Measurements from ENCODE around the gene ARMC2.

ARMC2 gene

DNA sequence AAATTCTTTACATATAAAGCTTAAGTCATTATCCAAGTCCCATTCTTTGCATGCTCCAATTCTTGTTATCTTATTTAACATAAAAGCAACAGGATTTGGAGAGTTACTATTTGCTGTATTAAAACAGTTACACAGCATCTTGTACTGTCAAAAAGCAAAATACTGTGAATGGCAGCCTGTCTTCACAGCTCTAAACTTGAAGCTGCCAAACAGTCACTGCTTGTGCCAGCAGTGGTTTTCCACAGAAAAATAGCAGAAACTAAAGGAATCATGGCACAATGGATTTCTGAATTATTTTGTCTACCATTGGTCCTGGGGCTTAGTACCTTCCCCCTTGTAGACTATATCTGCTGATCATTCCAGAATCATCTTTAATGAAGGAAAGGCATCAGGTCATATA lies 138.9 kb downstream of the ARMC2 start:
- H3K36me3 Mint-ChIP-seq (ENCODE audit: low read depth), result peaks cover 35% of the 10 kb centered on the region
- H3K9me3 Mint-ChIP-seq, result peaks cover 7% of the 10 kb centered on the region
- no peak overlapping the region for H3K4me3 Mint-ChIP-seq
- H3K4me1 Mint-ChIP-seq, result no peaks in the 10 kb centered on the region
- no peak for DNase-seq
- TF ChIP-seq, protein P1, sequence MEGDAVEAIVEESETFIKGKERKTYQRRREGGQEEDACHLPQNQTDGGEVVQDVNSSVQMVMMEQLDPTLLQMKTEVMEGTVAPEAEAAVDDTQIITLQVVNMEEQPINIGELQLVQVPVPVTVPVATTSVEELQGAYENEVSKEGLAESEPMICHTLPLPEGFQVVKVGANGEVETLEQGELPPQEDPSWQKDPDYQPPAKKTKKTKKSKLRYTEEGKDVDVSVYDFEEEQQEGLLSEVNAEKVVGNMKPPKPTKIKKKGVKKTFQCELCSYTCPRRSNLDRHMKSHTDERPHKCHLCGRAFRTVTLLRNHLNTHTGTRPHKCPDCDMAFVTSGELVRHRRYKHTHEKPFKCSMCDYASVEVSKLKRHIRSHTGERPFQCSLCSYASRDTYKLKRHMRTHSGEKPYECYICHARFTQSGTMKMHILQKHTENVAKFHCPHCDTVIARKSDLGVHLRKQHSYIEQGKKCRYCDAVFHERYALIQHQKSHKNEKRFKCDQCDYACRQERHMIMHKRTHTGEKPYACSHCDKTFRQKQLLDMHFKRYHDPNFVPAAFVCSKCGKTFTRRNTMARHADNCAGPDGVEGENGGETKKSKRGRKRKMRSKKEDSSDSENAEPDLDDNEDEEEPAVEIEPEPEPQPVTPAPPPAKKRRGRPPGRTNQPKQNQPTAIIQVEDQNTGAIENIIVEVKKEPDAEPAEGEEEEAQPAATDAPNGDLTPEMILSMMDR (IDR thresholded peaks at IDR 0.05), result no peak
- H3K27me3 Mint-ChIP-seq (ENCODE audit: low read depth, poor library complexity), result no peaks in the 10 kb centered on the region
- H3K27ac Mint-ChIP-seq, result no peak overlapping the region

DNA sequence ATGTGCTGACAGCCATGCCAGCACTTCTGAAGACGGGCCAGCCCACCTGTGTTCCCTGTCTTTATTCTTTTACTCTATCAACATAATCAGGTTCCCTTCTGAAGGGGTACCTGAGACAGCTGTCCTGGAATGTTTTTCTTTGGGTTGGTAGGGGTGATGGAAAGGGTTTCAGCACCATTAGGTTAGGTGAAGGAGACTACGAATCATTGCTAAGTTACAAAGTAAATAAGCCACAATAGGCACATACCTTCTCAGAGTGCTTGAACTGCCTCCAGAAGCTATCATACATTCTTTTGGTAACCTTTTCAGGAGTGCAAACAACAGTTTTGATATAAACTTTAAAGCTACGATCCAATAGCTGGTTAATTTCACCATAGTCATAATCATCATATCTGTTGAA lies 140.1 kb downstream of the ARMC2 start:
- DNase-seq, result no peak
- H3K36me3 Mint-ChIP-seq (ENCODE audit: low read depth), result peaks cover 35% of the 10 kb centered on the region
- TF ChIP-seq, protein P1 (IDR thresholded peaks at IDR 0.05), result no peak

DNA sequence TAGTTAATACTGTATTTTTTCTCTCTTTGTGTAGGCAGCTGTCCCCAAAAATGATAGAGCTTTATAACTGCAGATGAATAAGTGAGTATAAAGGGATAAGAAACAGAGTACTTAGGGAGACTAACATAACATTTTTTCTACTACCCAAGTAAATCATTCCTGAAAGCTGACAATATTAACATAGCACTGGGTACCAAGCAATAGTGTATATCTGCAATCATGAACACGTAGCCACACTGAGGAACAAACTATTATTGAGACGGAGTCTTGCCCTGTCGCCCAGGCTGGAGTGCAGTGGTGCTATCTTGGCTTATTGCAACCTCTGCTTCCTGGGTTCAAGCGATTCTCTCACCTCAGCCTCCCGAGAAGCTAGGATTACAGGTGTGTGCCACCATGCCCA lies 140.5 kb downstream of the ARMC2 start:
- no peak overlapping the region for H3K4me3 Mint-ChIP-seq
- H3K9me3 Mint-ChIP-seq, result no peaks in the 10 kb centered on the region
- no peaks in the 10 kb centered on the region for H3K4me1 Mint-ChIP-seq
- DNase-seq, result no peak
- no peaks in the 10 kb centered on the region for H3K27me3 Mint-ChIP-seq (ENCODE audit: low read depth, poor library complexity)
- TF ChIP-seq, protein P1 (IDR thresholded peaks at IDR 0.05), result no peak
- H3K36me3 Mint-ChIP-seq (ENCODE audit: low read depth), result peaks cover 35% of the 10 kb centered on the region
- no peak overlapping the region for H3K27ac Mint-ChIP-seq

More for the DNA sequence above, 140.1 kb downstream of the ARMC2 start:
- Mint-ChIP-seq H3K27me3 (ENCODE audit: low read depth, poor library complexity) (no peaks in the 10 kb centered on the region), H3K4me3 (no peak overlapping the region), H3K4me1 (no peaks in the 10 kb centered on the region), H3K9me3 (peaks cover 1% of the 10 kb centered on the region), H3K27ac (no peak overlapping the region)

DNA sequence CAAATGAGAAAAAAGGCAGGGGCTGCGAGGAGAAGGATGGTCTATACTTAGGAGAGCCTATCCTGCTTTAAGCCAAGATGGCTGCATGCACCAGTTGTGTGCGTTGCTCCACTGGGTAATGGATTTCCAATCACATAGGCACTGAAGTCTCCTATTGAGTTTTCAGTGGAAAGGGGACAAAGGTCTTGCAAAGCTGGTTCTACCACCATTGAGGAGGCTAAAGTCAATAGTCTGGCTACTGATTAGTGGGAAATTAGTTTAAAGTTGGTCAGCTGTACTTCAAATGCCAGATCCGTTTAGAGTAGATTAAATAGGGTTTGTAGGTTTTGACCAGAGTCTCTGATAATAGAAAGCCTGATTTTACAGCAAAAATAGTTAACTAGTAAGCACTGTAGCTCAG lies 141.5 kb downstream of the ARMC2 start:
- peaks cover 34% of the 10 kb centered on the region for H3K36me3 Mint-ChIP-seq (ENCODE audit: low read depth)
- H3K4me1 Mint-ChIP-seq, result no peaks in the 10 kb centered on the region
- no peak overlapping the region for H3K27ac Mint-ChIP-seq

DNA sequence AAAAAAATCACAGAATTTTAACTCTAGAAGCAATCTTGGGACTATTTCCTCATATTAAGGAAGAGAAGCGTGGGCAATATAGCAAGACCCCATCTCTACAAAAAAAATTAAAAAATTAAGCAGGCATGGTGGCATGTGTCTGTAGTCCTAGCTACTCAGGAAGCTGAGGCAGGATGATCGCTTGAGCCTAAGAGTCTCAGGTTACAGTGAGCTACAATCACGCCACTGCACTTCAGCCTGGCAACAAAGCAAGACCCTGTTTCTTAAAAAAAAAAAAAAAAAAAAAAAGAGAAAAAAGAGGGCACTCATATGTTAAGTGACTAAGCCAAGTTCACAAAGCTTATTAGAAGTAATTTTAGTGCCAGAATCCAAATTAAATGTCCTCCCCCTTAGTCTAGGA lies 145.7 kb downstream of the ARMC2 start:
- Mint-ChIP-seq H3K27me3 (ENCODE audit: low read depth, poor library complexity) (no peaks in the 10 kb centered on the region), H3K4me1 (no peaks in the 10 kb centered on the region), H3K9me3 (no peaks in the 10 kb centered on the region), H3K4me3 (no peak overlapping the region), H3K27ac (no peak overlapping the region), H3K36me3 (ENCODE audit: low read depth) (peaks cover 25% of the 10 kb centered on the region)
- TF ChIP-seq, protein P1 (IDR thresholded peaks at IDR 0.05), result no peak
- no peak for DNase-seq

More for the DNA sequence above, 141.5 kb downstream of the ARMC2 start:
- H3K4me3 Mint-ChIP-seq, result no peak overlapping the region
- H3K27me3 Mint-ChIP-seq (ENCODE audit: low read depth, poor library complexity), result no peaks in the 10 kb centered on the region
- TF ChIP-seq, protein P1 (IDR thresholded peaks at IDR 0.05), result no peak
- H3K9me3 Mint-ChIP-seq, result no peaks in the 10 kb centered on the region
- no peak for DNase-seq

DNA sequence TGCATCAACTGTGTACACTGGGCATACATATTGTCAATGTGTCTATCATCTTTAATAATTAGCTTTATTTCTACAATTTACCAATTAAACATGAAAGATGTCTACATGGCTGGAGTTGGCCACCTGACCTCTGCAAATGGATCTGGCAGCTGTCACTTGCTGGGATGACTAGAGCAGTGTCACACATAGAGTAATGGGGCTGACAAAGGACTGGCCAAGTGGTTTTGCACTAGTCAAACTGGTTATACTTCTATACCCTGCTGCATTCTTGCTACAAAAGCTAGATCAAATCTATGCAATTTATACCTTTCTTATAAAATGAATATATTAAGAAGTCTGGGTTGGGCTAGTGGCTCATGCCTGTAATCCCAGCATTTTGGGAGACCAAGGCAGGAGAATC lies 147.1 kb downstream of the ARMC2 start:
- DNase-seq, result no peak
- Mint-ChIP-seq H3K36me3 (ENCODE audit: low read depth) (peaks cover 26% of the 10 kb centered on the region), H3K4me1 (no peaks in the 10 kb centered on the region), H3K9me3 (no peaks in the 10 kb centered on the region), H3K27ac (no peak overlapping the region), H3K27me3 (ENCODE audit: low read depth, poor library complexity) (no peaks in the 10 kb centered on the region), H3K4me3 (no peak overlapping the region)
- TF ChIP-seq, protein P1 (IDR thresholded peaks at IDR 0.05), result no peak

Data from nephron progenitor cell (in vitro differentiated cells).